Tibial nerve (tissue), 4 donors: ENCODE measurements around the gene RNF212B. TPM values are rescaled to one million over a fixed set of nuclear protein-coding genes. Genes with fewer than 3 reads are reported as not detected.
A peak's percentile ranks its signal among the peaks of the same experiment; 100 is the strongest.

ENCODE experiments used
- DNase-seq, 2 donors: peaks; one replicate each; pipeline ENCODE4 v3.0.0-alpha.2; 2019; ENCODE audit warnings: low spot score in 2 of 2
- H3K27ac ChIP-seq, 4 donors: fragments of 200-600 bp; sonication (generic) in 3 of 4; one replicate each; pipeline ENCODE4 v1.5.1; 2017 to 2019; ENCODE audit warnings: mild to moderate bottlenecking in 1 of 4
- H3K27me3 ChIP-seq, 2 donors: fragments of 200-600 bp; sonication (generic) in 1 of 2; one replicate each; pipeline versions ENCODE4 v1.5.1 to v1.6.0; 2017 to 2019
- H3K36me3 ChIP-seq, 3 donors: fragments of 200-600 bp; sonication (generic); one replicate each; pipeline ENCODE4 v1.5.1; 2018 to 2019
- H3K4me1 ChIP-seq, 4 donors: fragments of 200-600 bp; sonication (generic) in 3 of 4; one replicate each; pipeline ENCODE4 v1.5.1; 2017 to 2019
- H3K4me3 ChIP-seq, 4 donors: fragments of 200-600 bp; sonication (generic) in 3 of 4; one replicate each; pipeline ENCODE4 v1.5.1; 2017 to 2019; ENCODE audit warnings: mild to moderate bottlenecking in 1 of 4, moderate library complexity in 1 of 4
- H3K9me3 ChIP-seq, 4 donors: fragments of 200-600 bp; sonication (generic) in 3 of 4; one replicate each; pipeline ENCODE4 v1.5.1; 2017 to 2019
- EP300 ChIP-seq, 2 donors: sonication (generic); formaldehyde crosslinking; IDR thresholded peaks; one replicate each; pipeline ENCODE4 v1.6.1; 2017; ENCODE audit warnings: antibody characterized with exemption in 2 of 2, mild to moderate bottlenecking in 1 of 2
- POLR2A ChIP-seq, 2 donors: fragments of 450-650 bp; IDR thresholded peaks; one replicate each; pipeline ENCODE4 v1.6.1; 2017; ENCODE audit warnings: antibody characterized with exemption in 2 of 2, mild to moderate bottlenecking in 2 of 2, moderate library complexity in 2 of 2
- WGBS, 2 donors: methylation state at CpG; one replicate each; pipeline ENCODE4 v1.1.5; 2018; 5-methylcytosine and 5-hydroxymethylcytosine counted together
- total RNA-seq, 4 donors: library from RNA; depleted of rRNA; stranded (reverse); fragments of >200 nt; gene quantifications; one replicate each; pipeline ENCODE4 v1.1.0, GENCODE V29; 2016
- TF ChIP-seq, protein P1 (sequence below), 5 experiments: fragments of 200-600 bp in 3 of 5; fragments of 450-650 bp in 2 of 5; sonication (generic) in 3 of 5; IDR thresholded peaks; one replicate each; pipeline ENCODE4 v1.5.1; 2016 to 2019; ENCODE audit warnings: antibody characterized with exemption in 5 of 5, mild to moderate bottlenecking in 3 of 5, moderate library complexity in 2 of 5

Gene RNF212B
- total RNA-seq, 4 donors from 2014 or later = not detected

DNA sequence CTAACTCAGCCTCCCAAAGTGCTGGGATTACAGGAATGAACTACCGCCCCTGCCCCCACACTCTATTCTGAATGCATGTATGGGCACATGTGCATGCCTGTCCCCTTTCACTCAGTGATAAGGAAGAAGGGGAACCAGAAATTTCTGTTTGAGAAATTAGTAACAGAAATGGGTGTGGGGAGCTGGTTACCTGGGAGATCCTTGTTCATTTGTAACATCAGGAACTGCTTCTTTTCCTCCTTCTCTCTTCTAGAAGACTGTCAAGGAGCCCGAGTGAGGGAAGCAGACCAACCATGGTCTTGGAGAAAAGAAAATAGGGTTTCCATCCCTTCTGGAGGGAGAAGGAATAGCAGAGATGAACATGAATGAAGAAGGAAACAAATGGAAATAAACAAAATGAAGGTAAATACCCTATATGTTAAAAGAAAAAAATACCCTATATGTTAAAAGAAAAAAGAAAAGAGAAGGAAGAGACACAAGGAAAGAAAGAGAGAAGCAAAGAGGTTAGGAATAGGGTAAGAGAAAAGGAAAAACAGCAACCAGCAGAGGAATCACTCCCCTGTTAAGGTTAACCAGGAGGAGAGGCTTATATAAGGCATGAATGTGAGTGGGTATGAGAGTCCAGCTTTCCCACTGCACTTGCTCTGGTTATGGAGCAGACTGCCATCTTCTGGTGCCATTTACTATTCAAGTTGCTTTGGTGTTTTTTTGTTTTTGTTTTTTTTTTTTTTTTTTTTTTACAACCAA, 61.6 kb downstream of the RNF212B start:
- peaks cover 0 to 52% (median 24%) of the 10 kb centered on the region in 4 donors for H3K4me1 ChIP-seq
- H3K36me3 ChIP-seq = peaks cover 0 to 26% (median 0%) of the 10 kb centered on the region in 3 donors
- WGBS, 2 donors = 72 to 87% methylated on average over 2 of the region's 2 CpGs
- no peak overlapping the region for H3K4me3 ChIP-seq
- peak overlapping the region in 3 of 4 donors; percentile 24 to 100 (median 97) for H3K27ac ChIP-seq
- H3K27me3 ChIP-seq = no peaks in the 10 kb centered on the region
- DNase-seq = no peak
- TF ChIP-seq, protein P1, sequence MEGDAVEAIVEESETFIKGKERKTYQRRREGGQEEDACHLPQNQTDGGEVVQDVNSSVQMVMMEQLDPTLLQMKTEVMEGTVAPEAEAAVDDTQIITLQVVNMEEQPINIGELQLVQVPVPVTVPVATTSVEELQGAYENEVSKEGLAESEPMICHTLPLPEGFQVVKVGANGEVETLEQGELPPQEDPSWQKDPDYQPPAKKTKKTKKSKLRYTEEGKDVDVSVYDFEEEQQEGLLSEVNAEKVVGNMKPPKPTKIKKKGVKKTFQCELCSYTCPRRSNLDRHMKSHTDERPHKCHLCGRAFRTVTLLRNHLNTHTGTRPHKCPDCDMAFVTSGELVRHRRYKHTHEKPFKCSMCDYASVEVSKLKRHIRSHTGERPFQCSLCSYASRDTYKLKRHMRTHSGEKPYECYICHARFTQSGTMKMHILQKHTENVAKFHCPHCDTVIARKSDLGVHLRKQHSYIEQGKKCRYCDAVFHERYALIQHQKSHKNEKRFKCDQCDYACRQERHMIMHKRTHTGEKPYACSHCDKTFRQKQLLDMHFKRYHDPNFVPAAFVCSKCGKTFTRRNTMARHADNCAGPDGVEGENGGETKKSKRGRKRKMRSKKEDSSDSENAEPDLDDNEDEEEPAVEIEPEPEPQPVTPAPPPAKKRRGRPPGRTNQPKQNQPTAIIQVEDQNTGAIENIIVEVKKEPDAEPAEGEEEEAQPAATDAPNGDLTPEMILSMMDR (IDR thresholded peaks at IDR 0.05) = peak in 2 of 5 experiments; percentile 13 to 17
- TF ChIP-seq POLR2A (IDR thresholded peaks at IDR 0.05) = no peak
- H3K9me3 ChIP-seq = no peaks in the 10 kb centered on the region

DNA sequence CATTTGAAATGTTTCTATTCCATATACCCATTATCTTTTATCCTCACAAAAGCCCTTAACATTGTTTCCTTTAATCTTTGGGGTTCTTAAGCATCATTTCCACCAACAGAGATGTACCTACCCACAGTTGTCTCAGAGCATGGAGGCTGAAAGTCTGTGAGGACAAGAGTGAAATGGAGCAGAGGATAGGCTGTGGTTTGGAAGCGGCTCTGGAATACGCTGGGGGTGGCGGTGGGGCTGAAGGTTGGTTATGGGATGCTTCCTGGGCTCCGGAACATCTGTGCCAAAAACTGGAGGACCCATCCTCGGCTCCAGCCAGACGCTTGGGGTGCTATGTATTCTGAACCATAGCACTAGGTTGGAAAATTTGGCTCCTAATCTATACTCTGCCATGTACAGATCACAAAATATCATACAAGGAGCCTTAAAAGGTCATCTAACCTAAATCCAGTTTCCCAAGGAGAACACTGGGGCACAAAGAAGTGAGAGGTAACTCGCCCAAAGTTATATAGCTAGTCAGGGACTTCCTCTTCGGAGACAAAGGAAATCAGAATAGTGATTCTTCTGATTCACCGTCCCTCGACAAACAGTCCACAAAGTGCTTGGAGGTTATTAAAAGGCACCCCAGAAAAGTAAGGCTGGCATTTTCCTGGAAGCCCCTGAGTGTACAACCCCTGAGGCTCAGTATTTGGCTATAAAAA, 62.4 kb downstream of the RNF212B start:
- Histone ChIP-seq H3K4me1 (peaks cover 0 to 45% (median 20%) of the 10 kb centered on the region in 4 donors), H3K36me3 (peaks cover 0 to 26% (median 0%) of the 10 kb centered on the region in 3 donors), H3K9me3 (no peaks in the 10 kb centered on the region), H3K27me3 (no peaks in the 10 kb centered on the region), H3K27ac (peak overlapping the region; percentile 97 to 100 (median 98)), H3K4me3 (peak overlapping the region; percentile 59 to 95 (median 65))
- DNase-seq = no peak
- TF ChIP-seq POLR2A (IDR thresholded peaks at IDR 0.05) (no peak), EP300 (IDR thresholded peaks at IDR 0.05) (no peak)
- TF ChIP-seq, protein P1 (IDR thresholded peaks at IDR 0.05) = no peak
- 63 to 65% methylated on average over 10 of the region's 10 CpGs for WGBS, 2 donors

DNA sequence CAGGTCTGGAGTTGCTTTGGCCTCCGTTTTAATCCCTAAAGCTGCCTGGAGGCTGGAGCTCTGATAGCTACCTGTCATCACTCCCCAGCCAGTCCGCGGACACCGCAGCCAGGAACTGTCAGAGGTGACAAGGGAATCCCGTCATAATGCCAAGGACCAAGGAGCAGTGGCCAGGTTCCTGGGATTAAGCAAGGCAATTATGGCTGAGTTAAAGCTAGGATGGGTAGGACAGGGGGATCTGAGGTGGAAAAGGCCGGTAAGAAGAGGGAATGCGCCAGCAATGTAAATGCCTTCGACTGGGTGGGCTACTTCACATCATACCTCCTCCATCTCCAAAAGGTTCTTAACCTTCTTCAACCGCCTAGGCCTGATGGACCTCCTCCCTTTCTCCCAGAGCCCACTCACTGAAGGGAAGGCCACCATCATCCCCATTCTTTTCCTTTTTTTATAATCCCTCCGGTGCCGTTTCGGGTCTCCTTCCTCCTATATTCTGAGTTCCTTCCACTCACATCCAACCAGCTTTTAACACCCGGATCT, 63.0 kb downstream of the RNF212B start:
- peak overlapping the region; percentile 97 to 100 (median 98) for H3K27ac ChIP-seq
- TF ChIP-seq, protein P1 (IDR thresholded peaks at IDR 0.05) = no peak
- no peak for TF ChIP-seq EP300 (IDR thresholded peaks at IDR 0.05)
- no peak for TF ChIP-seq POLR2A (IDR thresholded peaks at IDR 0.05)
- H3K4me1 ChIP-seq = peaks cover under 1 to 47% (median 21%) of the 10 kb centered on the region in 4 donors
- H3K36me3 ChIP-seq = peaks cover 0 to 26% (median 0%) of the 10 kb centered on the region in 3 donors
- H3K27me3 ChIP-seq = no peaks in the 10 kb centered on the region
- H3K4me3 ChIP-seq = peak overlapping the region; percentile 59 to 95 (median 65)
- no peaks in the 10 kb centered on the region for H3K9me3 ChIP-seq
- WGBS, 2 donors = 3 to 6% methylated on average over 13 of the region's 13 CpGs
- no peak for DNase-seq

DNA sequence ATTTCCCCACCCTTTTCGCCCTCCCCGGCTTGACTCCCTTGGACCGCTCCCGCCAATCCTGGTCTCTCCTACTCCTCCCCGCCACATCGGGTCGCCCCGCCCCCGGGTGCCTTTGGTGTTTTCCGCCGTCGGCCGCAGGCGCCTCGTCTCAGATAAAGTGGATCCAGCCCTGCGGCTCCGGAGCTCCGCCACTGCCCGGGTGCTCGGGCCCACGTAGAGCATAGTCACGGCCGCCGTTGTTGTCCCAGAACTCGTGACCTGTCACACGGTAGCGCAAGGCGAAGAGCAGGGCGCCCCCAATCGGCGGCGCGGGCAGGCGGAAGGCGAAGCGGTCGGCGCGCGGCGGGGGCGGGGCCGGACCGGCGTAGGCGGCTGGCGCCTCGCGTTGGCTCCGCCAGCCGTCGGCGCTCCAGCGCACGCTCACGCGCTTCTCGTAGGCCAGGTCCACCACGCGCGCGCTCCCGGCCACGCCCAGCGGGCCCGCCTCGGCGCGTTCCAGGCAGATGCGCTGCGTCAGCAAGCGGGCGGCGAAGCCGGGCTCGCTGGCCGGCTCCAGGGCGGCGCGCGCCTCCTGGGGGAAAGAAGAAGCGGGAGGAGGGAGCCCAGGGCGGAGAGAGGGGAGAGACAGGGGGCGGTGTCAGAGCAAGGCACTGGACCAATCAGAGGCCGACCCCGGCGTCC, 63.7 kb downstream of the RNF212B start:
- Histone ChIP-seq H3K4me3 (peak overlapping the region; percentile 65 to 95 (median 80)), H3K4me1 (peaks cover 5 to 49% (median 27%) of the 10 kb centered on the region in 4 donors), H3K9me3 (no peaks in the 10 kb centered on the region), H3K27ac (peak overlapping the region; percentile 98 to 100 (median 100)), H3K27me3 (no peaks in the 10 kb centered on the region), H3K36me3 (peaks cover 0 to 26% (median 0%) of the 10 kb centered on the region in 3 donors)
- TF ChIP-seq, protein P1 (IDR thresholded peaks at IDR 0.05) = peak; percentile 68 to 98 (median 97)
- TF ChIP-seq EP300 (IDR thresholded peaks at IDR 0.05) = peak; percentile 62 to 95
- TF ChIP-seq POLR2A (IDR thresholded peaks at IDR 0.05) = peak; percentile 81
- DNase-seq = peak; percentile 91 to 95
- 0% methylated on average over 30 to 65 of the region's 87 CpGs for WGBS, 2 donors
